GM04504 (cell line): ENCODE measurements around the gene PGBD5.
A peak's percentile ranks its signal among the peaks of the same experiment; 100 is the strongest.

Source experiments
- DNase-seq: peaks from one replicate; pipeline ENCODE4 v3.0.0-alpha.2; 2012; ENCODE audit warnings: low read depth

PGBD5 gene

DNA sequence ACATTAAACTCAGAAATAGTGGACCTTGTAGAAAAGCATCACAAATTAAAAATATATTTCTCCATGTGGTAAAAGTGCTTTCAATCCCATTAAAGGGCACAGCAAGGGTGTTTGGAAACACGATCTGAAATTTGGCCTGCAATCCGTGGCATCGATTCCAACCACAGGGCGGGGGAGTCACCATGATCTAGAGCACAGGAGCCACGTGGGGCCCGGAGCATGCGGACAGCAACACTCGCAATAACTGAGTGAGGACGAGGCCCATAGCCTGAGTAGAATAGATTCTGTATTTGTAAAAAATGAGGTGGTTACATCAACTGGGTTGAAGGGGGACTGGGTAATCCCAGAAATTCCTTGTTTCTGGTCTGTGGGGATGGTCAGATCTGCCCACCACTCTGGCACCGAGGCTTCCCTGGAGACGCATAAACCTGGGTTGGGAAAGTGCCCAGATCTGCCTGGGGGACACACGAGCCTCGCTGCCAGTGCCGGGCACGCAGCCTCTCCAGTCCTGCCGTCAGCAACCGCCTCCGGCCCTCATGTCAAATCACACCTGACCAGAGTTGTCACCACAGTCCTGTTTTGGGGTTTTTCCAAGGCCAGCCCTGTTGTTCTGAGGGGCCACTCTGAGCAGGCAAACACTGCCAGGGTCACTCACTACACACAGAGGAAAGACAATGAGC lies 104.3 kb downstream of the PGBD5 start:
- DNase-seq = no peak

DNA sequence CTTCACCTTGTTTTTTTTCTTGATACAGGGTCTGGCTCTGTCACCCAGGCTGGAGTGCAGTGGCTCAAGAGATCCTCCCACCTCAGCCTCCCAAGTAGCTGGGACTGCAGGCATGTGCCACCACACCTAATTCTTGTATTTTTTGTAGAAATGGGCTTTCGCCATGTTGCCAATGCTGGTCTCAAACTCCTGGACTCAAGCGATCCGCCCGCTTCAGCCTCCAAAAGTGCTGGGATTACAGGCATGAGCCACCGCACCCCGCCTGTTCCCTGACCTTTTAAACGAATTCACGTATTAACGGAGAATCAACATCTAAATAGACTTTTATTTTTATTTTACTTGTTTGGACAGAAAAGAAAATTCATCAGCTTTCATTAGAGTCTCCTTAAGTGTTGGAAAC lies 104.8 kb downstream of the PGBD5 start:
- no peak for DNase-seq

DNA sequence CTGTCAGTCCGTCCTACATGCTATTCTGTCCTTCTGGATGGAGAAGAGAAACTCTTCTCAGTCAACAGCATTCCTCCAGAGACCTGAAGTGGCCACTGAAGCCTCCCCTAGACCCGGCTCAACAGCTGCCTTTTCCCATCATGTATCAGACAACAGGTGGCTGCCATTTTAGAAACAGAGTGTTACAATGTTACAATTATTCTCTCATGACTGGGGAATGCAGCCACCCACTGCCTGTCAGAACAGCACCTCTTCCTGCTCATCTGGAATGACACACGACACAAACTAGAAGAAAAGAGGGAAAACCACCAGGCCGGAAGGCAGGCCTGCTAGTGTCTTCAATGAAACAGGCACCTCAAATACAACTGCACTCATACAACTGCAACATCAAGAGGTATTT lies 105.3 kb downstream of the PGBD5 start:
- DNase-seq = no peak

DNA sequence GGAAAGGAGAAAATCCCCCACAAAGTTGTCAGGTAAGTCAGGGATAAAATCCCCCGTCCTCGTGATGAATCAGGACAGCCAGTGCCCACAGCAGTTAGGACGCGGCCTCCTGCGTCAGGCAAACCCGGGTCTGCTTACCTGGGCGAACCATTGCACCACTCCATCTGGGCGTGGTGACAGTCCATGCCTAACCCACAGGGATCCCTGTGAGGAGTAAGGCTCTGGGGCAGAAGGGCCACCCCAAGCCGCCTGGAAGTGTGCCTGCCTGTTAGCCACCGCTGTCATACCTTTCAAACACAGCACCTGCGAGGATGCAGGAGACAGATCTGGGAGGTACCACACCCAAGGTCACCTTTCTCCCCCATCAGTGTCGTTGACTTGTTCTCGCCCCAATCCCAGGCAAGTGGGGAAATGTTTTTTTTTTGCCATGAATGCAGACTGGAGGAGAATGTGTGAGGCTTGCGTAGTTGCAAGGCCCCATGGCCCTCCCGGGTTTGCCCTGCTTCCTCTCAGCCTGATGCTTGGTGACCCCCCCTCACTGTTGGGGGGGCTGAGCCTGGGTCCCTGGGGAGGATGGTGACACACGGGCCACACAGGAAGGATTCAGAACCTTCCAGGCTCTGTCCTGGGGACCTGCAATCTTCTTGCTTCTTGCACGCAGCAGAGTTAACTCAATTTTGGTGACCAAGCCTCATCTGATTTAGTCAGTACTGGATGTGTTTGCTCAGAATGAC lies 107.0 kb downstream of the PGBD5 start:
- DNase-seq = no peak

DNA sequence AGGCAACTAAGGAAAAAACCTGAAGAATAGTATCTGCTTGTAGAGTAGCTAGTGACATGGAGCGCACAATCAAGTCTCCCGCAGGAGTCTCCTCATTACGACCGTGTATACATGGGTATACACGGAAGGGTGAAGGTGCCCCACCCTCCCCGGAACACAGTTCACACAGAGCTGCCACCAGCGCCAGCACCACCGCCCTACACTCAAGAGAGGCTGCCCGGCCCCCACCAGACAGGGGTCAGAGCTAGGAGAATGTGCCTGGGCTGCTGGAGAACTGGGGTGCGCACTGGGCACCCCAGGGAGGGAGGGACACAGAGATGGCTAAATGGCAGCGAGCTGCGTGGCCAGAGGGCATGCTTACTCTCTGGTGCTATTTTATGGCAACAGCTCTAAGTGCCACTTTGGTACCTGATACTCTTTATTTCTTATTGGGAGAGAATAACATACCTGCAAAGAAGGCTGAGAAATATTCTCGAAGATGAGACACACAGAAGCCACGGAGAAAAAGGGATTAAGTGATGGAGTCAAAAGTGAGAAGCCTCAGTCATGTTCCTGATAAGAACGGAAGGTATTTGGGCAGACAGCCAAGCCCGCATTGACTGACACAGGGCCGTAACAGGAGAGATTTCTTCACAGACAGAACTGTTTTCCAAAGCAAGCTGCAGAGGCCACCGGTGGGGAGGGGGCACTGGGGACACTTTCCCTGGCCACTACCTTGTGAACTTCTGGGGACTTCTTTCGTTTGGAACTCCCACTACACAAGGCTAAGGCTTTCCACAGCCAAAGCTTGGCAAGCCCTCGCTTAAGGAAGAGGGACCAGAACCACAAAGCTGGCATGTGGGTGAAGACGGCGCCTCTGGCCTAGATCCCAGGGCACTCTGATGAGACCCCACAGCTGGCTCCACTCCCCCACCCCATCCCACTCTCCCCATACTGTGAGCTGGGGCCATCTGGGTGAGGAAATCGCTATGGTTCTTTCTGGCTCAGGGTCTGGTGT lies 108.0 kb downstream of the PGBD5 start:
- DNase-seq = no peak

DNA sequence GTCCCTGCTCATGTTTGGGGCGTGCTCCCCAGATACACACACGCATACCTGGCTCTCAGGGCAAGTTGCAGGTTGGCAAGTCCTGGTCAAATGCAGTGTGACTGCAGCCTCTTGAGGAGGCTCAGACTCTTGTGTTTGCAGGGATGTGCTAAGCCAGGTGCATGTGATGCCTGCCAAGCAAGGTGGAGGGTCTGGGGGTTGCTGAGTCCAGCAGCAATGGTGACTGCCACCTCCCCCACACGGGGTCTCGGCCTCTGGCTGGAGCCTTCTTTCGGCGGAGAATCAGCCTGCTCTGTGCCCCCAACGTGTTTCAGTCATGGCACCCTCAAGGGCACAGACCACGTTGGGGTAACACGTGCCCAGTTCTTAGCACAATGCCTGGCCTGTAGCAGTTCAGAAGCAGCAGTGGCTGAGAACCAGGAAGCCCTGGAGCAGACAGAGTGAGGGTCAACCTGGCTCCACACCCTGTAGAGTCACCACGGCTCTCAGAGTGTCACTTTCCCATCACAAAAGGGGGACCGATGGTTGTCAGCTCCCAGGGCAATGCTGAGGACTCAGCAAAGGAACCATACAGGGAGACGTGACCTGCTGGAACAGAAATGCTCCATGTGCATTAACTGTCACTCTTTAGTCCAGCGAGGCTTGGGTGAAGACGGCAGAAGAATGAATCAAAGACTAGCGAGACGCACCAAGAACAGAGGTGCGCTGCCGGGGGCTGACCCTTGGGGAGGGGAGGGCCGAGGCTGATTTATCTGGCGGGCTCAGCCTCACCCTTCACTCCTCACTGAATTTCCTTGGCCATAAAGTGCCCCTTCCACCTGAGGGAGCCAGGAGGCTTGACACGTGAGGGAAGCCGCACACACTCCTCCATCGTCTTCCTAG lies 109.0 kb downstream of the PGBD5 start:
- no peak for DNase-seq

DNA sequence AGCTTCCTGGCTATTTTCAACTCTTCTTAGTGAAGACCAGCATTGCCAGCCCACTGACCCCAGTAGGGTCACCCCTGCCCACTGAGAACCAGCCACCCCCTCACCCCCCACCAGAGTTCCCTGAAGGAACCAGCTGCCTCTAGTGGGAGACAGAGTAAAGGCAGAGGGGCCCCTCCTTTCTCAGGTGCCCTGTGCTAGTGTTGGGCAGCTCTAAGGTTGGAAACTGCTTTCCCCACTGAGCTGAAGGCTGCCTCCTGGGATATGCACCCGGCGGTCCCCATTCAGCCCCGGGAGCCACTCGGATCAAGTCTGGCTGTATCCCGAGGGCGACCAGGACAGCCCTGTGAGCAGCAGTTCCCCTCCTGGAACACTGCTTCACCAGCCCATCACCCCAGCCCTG lies 111.0 kb downstream of the PGBD5 start:
- no peak for DNase-seq

- DNase-seq = no peak
Observed at GRCh38 chr1:230314142-230314470, 112.0 kb downstream of the PGBD5 start.

- no peak for DNase-seq
Observed at GRCh38 chr1:230313453-230314141, 112.5 kb downstream of the PGBD5 start.

- no peak for DNase-seq
Observed at GRCh38 chr1:230312676-230313075, 113.5 kb downstream of the PGBD5 start.

DNA sequence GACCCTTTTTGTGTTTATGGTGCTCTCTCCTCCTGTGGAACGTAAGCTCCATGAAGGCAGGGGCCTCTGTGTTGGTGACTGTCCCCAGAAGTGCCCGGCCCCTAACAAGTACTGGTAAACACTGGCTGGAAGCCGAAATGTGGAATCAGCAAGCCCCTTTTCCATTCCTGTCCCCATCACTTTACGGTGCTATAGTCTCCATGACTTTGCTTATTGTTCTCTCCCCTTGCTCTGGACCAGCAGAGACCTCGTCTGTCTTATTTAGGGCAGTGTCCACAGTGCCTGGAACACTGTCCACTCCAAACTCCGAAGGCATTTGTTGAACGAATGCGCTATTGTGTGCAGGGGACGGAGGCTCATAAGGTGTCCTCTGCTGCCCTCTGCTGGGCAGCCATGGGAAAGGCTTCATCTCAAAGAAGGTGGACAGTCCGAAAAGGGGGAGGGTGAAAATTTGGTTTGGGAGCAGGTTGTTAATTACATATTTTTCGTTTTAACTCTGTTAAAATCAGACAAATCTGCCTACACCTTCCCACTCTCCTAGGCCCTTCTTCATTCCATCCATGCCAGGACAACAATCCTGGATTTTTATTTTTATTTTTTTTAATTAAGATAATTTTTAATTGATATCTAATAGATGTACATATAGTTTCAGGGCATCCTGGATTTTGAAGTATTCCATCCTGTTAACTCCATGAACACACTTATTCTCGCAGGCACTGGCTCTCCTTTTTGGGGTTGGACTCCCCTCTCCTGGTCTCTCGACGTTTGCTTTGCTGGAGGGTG lies 115.6 kb downstream of the PGBD5 start:
- peak; percentile 36 for DNase-seq

DNA sequence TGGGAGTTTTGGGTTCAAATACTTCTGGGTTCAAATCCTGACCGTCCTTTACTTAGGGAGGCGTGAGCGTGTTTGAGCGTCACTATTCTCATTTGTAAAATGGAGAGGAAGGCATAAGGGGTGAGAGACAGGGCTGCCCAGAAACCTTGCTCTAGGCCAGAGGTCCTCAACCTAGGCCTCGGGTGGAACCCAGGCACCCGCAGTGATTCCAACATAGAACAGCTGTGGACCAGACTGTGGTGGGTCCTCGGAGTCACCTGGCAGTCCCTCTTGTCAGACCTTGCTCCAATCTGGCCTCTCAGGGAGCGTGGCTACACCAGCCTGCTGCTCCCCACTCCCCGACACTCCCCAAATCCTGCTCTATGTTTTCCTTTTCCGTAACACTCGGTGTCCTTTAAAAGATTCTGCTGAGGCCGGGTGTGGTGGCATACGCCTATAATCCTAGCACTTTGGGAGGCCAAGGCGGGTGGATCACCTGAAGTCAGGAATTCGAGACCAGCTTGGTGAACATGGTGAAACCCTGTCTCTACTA lies 116.4 kb downstream of the PGBD5 start:
- DNase-seq = no peak

GRCh38 chr1:230308821-230309220 lies 117.3 kb downstream of the PGBD5 start:
- DNase-seq = no peak

DNA sequence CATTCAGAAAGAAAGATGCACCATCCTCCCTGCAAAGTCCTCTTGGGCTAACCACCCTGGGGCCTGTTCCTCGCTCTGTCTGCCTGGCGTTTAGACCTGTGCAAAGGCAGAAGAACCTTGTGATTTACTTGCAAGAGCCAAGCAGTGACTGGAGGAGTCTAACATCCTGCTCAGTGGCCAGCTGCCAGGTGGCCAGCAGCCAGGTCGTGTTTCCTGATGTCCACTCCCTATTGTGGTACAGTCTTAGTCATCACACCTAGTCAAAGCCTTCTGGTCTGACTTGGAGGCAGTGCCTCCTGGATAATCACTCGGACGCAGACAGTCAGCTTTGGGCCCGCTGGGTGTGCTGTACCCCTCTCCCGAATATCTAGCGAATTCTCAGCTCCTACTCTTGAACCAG lies 118.1 kb downstream of the PGBD5 start:
- DNase-seq = peak; percentile 10

GRCh38 chr1:230307213-230307612 lies 118.9 kb downstream of the PGBD5 start:
- no peak for DNase-seq

GRCh38 chr1:230306169-230306568 lies 120.0 kb downstream of the PGBD5 start:
- DNase-seq = no peak

GRCh38 chr1:230303822-230304221 lies 122.3 kb downstream of the PGBD5 start:
- peak; percentile 27 for DNase-seq

DNA sequence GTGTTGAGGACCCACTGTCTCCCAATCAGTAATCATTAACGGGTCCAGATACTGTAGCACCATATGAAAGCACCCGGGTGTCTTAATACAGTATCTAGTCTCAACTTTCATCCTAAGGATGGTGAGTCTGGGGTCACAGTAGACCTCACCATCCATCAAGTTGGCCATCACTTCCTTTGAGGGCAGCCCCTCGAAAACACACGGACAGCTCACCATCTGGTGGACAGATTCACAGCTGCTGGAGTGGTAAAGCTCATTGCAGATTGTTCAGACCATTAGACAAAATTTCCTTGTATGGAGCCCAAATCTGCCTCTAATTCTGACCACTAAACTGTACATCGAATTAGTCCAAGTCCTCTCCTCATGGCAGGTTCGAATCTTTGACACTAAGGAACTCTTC lies 123.1 kb downstream of the PGBD5 start:
- no peak for DNase-seq

GRCh38 chr1:230301822-230302221 lies 124.3 kb downstream of the PGBD5 start:
- DNase-seq = no peak

DNA sequence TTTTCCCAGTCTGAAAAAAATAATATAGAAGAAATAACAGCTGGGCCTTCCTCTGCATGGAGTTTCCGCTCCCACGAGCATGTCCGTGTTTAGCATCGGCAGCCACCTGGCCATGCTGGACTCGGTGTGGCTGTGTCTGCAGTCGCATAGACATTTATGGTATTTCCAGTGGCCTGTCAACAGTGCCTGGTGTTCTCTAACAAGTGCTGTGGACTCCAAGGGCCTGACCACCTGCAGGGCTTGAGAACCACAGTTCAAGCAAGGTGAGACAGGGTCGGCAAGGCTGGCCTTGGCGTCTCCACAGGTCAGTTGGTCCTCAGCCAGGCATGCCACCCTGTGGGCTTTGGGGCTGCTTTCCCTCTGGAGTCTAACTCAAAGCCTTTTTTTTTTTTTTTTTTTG lies 124.8 kb downstream of the PGBD5 start:
- DNase-seq = no peak
